Measurements from ENCODE around the gene GCK.

Gene GCK

DNA sequence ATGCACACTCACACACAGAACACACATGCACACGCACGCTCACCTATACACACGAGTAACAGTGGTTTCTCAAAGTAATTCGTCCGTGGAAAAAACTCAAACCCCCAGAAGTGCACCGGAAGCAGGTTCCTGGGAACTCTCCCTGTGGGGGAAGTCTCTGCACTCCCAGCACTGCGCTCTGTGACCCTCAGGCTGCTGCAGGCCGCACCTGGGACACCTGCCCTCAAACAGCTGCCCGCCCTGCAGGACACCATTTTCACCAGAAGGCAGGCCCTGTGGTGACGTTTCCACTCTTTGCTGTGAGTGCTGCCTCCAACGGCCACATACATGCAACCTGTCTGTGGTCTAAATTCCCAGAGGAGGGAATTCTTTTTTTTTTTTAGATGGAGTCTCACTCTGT, 32.8 kb upstream of the GCK start:
- DNase-seq = no peak

DNA sequence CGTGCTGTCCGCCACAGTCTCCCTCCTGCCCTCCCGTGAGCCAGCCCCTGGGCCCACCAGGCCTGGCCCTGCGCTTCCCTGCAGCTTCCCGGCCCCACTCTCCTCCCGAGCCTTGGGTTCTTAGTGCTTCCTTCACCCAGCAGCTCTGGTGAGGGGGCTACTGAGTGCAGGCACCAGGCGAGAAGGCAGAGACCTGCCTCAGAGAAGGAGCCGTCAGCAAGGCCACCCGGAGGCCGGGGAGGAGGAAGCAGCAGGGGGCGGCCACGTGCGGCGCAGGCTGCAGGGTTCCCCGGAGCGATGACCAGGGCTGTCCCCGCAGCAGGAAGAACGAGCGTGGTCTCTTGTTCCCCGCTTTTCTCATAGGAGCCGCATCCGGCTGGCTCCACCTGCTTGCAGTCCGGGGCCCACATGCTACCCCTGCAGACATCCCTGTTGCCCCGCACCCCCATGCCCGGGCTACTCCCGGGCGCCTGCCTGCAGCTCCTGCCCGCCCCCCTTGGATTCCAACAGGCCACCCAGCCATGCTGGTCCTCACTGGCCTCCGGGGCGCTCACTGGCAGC, 32.1 kb upstream of the GCK start:
- DNase-seq = no peak

DNA sequence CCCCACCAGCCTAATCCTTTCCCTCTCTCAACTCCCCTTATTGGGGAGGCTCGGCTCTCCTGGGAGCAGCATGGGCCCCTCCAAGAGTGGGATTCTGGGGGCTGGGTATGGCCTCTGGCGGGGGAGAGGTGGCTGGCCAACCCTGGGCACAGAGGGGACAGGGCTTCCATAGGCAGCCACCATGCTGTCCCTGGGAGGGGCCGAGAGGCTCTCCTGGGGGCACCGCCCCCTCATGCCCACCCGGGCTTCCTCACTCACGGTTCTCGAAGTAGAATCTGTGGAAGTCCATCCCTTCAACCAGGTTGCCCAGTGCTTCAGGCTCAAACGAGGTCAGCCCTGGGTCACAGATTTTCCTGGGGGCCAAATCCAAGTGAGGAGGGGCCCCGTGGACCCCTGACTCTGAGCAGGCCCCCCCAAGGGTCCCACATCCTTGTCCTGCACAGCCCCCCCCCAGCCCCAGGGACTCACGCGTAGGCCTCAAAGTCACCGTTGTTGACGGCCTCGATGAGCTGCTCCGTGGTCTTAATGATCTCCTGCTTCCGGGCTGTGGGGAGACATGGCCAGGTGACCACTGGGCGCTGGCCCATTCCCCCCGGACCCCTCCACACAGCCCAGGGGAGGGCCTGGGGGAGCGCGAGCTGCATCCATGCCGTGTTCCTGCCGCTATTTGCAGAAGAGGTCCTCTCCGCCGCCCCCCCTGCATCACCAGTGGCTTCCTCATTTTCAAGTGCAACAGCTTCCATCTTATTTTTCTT, 31.3 kb upstream of the GCK start:
- DNase-seq = no peak

DNA sequence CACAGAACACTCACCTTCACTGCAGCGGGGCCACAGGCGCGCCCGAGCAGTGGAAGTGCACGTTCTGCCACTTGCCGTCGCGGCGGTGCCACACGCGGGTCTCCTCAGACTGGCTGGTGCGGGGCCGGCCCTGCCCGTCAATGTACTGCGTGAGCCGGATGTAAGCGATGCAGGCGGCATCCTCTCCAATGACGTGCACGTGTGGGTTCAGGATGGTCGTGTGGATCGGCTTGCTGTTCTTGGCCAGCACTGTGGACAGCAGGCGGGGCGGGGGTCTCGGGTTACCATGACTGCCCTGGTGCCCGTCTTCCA, 30.8 kb upstream of the GCK start:
- no peak for DNase-seq

DNA sequence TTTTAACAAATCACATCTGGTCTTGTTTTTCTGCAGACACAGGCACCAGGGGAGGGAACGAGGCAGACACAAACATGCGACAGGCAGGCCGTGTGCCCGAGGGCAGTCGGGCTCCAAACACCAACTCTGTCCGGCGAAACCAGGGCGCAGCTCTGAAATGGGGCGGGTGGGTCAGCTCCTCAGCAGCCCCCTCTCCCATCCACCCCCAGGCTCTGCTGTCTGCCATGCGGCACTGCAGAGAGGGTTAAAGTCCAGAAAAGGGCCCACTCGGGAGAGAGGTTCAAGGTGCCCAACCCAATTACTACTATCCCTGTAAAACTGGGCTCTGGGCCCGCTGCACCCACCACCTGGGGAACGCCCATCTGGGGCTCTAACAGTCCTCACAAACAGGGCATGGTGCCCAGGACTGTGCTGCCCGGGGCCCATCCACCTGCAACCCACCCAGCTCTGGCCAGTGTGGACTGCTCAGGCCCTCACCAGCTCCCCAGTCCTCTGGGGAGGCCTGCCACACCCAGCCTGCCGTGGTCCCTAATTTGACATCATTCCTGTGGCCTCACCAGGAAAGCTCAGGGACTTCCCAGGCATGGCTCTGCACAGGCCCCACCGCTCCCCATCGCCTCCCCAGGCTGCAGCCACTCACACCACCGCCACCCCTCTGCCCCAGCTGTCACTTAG, 30.3 kb upstream of the GCK start:
- no peak for DNase-seq

DNA sequence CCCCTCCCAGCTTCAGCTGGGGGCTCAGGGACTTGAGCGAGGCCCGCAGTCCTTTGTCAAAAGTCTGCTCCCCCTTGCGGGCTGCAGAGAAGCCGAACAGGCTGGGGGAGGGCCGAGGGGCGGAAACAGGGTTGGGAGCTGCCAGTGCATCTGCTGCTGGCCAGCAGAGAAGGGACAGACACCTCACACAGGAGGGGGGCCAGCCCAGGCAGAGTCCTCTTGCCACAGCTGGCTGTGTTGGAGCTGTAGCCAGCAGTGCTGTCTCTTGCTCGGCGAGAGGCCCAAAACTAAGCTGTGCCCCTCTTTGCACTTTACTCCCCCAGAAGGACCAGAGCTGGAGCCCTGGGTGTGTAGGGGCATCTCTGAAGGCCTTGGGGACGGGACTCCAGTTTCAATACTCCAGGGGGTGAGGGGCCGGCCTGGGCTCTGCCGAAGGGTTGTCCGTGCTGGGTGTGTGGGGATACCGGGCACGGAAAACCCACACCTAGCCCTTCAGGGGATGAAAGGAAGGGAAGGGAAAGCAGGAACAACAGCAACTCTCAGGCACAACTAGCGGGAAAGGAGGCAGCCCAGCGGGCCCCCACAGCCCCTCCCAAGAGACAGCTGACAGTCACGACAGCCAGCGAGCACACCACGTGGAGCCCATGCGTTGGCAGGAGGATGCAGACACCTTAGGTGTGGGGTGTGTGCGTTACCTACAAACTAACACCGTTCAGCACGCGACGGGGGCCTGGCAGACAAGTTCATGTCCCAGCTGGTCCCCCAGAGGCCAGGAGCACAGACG, 29.4 kb upstream of the GCK start:
- DNase-seq = no peak

DNA sequence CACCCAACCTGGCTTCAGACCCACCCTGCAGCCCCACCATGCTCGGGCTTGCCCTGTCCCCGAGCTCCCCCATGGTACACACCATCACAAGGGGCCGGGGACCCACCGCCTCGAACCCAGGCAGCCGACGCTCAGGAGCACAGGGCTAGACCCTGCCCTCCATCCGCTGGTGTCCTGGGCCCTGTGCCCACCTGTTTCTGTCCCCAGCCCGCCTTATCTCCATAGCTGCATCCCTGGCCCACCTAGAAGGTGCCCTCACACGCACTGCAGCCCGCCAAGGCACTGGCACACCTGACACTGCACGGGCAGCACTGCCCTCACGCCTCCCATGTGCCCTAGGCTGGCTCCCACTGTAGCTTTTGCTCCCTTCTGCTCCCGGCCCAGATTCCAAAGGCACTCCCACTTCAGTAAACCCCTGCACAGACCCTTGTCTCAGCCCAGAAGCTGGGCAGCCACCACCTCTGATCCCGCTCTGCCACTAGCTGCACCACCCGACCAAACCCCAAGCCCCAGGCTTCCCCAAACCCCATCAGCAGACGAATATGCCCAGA, 28.7 kb upstream of the GCK start:
- DNase-seq = no peak

DNA sequence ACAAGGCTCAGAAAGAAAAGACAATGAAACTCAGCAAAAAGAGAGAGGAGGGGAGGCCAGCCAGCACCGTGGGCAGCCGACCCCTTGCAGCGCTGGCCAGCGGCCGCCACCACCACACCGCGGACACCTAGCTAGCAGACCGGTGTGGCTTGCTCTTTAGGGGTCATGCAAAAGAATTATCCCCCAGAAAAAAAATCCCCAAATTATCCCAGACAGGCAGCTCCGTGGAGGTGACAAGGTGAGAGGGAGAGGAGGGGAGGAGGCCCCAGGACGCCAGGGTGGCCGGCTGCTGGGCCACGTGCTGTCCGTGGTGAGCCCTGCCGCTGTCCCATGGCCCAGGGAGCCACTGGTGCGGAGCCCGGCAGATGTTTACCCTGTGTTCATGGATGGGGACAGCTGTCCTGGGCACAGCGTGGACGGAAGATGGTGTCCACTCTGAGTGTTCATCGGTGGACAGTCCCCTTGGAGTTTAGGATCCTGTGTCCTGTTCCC, 28.0 kb upstream of the GCK start:
- no peak for DNase-seq

DNA sequence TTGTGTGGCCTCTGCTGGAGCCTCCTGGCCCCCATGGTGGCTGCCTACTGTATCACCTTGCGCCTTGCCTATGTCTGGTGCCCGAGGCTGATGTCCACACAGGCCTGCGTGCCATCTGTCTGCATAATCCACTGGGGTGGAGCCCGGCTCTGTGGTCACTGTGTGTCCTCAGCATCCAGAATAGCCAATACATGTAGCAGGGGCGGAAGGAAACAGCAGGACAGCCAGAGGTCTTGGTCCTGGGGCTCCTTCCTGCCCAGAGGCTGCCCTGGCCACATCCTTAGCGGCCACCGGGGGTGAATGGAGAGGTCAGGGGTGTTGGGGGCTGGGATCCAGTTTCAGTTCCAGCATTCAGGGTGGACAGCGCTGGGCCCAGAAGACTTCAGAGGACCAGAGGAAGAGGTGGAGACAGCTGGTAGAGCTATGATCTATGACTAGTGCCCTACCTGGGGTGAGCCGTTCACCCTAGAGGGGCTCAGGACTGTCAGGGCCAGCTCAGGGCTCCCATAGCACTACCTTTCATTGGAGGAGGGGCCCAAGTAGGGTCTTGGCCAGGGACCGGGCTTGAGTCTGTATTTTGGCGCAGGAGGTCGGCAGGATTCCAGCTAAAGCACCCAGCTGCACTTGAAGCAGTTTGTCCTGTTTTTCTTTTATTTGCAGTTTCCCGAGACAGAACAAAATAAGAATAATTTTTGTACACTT, 27.4 kb upstream of the GCK start:
- DNase-seq = no peak

DNA sequence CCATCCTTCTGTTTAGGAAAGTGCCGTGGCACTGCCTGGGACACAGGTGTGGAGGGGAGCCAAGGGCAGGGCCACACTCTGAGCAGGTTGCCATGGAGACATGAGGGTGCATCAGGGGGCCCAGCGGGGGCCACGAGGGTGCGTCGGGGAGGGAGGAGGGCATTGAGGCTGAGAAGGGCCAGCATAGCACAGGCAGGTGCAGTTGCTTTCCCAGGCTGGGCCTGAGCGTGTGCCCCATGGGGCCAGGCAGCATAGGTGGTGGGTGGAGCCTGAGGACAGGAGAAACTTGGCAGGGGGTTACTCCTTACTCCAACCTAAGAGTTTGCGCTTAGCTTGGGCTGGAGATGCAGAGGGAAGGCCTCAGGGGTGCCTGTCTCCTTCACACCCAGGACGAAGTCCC, 26.8 kb upstream of the GCK start:
- DNase-seq = no peak

DNA sequence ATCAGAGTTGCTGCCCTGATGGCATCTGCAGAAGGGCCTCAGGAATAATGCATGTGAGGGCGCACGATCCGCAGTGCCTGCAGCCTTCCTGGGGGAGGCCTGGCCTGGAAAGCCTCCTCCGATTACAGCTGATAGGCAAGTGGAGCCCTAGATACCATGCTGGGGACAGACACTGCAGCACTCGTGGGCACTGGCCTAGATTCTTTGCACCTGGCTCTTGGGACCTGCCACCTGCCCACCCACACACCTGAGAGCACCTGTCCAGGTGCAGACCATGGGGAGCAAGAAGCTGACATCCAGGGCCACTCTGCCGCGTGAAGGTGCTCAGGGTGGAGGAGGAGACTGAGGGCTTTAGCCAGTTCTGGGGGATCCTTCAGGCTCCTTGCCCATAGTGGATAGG, 26.3 kb upstream of the GCK start:
- peak; percentile 21 for DNase-seq

DNA sequence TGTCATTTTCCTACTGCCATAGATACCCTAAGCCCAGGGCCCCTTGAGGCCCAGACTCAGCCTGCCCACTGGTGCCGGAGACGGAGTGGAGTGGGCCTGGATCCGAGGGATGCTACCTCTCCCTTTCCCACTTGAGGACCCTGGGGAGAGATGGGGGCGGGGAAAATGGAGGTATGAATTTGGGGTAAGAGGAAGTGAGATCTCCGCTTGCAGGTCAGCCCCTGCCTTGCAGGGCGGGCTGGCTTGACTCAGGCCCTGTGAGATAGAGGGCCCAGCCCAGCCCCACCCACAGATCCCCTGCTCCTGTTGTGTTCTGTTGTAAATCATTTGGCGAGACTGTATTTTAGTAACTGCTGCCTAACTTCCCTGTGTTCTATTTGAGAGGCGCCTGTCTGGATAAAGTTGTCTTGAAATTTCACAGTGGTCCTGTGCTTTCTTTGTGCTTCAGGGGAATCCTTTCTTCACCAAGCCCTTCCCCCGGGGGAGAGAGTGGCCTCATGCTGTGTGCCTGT, 24.7 kb upstream of the GCK start:
- no peak for DNase-seq

DNA sequence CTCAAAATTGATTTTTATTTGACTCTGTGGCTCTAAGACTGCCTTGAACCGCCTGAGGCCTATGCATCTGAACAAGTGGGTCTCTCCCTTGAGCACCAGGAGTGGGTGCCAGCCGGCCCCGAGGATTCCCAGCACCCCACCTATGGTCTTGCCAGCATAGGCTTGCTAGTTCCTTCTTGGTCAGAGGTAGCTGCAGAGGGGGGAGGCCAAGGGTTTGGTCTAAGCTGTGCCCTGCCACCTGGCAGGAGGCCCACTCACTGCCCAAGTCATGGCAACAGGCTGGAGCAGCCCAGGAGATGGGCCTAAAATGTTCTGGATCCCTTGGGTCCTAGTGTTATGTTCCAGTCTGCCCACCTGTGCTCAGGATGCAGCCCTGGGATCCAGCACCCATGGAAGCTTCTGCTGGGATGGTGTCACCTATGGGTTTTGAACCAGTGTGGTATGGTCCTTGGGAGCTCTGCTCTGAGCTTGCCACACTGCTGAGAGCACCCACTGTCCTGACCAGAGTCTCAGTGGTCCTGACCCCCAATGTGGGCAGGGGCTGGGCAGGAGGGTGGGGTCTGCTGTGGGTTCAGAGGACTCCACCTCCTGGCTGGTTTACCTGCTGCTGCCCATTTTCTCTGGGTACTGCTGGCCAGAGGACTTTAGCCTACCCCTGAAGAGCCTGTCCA, 24.1 kb upstream of the GCK start:
- no peak for DNase-seq

DNA sequence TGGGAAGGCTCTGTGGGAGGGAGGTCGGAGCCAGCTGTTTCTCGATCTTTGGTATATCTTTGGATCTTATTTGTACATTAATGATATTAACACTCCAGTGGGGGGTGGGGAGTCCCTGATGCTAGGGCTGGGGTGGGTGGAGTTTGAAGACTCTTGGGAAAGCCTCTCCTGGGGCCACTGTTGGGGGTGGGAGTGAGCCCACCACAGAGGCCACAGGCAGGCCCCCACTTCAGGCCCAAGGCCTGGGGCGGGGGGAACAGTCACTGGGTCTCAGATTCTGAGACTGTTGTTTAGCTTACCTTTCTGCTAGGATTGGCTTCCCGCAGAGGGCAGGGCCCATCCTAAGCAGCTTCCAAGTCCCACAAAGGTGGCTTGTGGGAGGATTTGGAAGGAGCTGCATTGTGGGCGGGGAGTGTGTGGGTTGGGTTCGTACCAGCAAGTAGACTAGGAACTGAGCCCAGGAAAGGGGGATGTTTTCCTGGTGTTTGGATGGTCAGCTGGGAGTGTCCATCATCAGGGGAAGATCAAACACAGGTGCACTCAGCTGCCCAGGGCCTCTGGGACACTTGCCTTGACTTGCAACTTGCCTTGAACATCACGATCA, 23.4 kb upstream of the GCK start:
- DNase-seq = no peak

DNA sequence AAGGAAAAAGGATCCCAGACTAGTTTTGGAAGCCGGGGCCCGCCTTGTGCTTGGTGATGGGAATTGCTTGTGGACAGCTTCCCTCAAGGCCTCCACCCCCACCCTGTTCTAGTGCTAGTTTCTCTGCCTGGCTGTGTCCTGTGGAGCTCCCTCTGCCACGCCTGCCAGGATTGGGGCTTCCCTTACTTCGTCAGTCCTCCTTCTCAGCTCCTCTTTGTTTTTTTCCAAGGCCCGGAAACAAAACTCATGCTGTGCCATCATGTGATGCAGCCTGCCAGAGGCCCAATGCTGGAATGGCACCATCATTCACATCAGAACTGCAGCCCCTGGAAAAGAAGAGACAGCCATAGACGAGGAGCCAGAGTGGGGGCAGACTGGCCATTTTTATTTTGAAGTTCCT, 22.8 kb upstream of the GCK start:
- DNase-seq = no peak

DNA sequence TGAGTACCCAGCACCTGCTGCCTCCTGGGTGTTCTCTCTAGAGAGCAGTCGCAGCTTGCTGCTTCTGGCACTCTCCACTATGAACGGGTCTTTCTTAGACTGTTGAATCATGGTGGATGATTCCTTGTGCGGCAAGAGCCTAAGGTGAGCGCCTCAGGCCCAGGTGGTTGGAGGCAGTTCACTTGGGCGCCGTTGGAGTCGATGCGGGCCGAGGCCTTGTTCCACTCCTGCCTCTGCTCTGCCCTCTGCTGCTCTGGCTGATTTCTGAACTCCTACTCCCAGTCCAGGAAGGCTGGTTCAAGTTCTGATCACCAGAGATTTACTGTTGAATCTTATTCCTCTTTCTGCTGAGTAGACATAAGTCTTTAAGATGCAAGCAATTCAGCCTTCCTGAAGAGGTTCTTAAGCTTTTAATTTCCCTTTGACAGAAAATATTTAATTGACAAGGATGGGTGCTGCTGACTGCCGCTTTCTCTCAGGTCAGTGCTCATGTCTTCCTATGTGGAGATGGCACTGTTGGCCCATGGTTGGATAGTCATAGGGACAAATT, 22.0 kb upstream of the GCK start:
- DNase-seq = no peak

DNA sequence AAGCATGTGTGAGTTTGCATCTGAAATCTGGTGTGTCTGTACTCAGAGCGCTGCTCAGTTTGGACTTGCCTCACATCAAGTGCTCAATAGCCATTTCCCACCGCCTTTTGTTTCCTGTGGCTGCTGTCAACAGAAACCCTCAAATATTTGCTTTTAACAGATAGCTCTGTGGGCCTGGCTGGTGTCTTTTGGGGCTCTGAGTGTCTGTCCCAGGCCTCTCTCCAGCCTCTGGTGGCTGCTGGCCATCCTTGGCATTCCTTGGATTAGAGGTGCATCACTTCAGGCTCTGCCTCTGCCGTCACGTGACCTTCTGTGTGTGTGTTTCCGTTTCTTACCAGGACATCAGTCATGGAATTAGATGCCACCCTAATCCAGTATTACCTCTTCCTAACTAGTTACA, 20.9 kb upstream of the GCK start:
- DNase-seq = no peak

DNA sequence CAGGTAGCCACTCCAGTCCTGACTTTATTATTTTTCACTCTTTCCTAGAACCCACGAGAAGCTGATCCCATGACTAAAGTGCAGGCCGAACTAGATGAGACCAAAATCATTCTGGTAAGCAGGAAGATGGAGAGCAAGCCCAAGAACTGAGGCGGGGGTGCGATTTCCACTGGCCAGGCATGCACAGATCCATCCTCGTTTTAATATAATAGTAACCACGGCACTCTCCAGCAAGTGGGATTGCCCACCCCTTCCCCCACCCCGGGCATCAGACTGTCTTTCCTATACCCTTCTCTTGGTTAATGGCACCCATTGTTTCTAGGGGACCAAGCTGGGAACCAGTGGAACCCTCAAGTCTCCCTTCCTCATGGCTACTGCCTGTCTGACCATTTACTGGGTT, 18.8 kb upstream of the GCK start:
- DNase-seq = no peak

DNA sequence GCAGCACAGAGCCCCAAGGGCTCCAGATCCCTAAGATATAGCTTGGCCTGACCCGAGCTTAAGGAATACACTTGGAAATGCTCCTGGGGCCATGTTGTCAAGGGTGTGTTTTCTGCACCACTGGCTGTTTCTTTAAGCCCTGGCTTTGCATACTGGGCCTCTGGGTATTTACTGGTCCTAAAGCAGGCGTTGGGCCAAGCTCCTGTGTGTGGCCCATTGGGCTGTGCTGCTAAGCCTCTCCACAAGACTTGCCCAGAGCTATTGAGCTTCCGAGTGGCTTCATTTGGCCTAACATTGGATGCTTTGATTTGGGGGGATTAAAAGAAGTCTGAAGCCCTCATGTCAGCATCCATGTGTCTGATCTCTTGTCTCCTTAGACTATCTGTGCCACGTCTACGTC, 16.8 kb upstream of the GCK start:
- no peak for DNase-seq

DNA sequence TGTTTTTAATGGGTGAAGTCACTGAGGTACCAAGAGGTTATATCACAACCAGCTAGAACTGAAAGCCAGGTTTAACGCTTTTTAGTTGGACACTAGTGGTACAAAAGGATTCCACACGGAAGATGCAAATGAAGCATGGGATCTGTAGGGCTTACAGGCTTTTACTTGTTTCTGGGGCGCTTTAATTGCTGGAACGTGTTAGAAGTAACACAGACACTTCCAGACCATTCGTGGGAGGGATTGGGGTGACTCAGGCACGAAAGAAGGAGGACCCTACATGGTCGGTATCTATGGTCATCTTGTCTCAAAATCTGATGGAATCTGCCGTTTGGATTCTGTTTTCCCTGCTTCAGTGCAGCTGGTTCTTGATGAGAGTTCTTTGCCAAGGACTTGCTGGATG, 12.6 kb upstream of the GCK start:
- DNase-seq = no peak

All from NCI-H187 treated with DMSO at 0.1 percent for 48 hours (cell line).